Brain pericyte (primary cell): Measurements from ENCODE around the gene USPL1.
"Not testable (repeated sequence)": the region's sequence is repeated elsewhere in the genome, so short reads cannot be mapped to it uniquely, and the experiment has no call there.

Experiments
- DNase-seq: peaks from one replicate; pipeline ENCODE4 v3.0.0-alpha.2; 2012; ENCODE audit warnings: low read depth, low spot score

Gene USPL1

DNA sequence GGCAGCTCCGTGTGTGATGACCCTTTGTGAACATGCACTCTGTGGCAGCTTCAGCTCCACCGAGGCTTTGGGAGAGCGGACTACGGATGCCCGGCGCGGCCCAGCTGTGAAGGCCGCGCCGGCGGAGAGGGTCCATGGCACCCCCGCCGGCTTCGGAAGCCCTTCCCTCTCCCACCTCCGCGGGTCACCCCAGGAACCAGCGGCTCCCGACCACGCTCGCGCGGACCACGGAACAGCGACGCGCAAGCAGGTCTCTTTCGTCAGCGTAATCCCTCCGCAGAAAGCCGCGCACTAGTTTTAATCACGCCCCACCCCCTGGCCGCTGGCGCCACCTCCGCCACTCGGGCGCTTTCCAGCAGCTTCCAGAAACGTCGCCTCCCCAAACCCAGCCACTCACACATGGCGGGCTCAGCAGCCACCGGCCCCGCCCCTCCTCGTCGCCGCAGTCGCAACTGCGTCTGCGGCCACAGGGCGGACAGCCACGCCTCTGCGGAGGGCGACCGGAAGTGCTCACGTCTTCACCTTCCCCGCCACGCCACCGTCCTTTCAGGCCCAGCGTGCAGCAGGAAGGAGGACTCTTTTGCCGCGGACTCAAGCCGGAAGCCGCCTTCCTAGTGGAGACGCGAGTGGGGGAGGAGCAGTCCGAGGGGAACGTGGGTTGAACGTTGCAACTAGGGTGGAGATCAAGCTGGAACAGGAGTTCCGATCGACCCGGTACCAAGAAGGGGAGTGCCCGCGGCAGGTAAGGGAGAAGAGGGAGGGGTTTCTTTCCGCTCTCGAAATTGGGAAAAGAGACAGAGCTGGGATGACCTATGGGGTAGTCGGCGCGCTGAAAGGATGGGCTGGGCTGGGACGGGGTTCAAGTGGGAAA is at the start of gene USPL1:
Gene USPL1 (plus strand): TSS at position 606 of the 871 bp plus-strand sequence. CDS start 3,221 bp downstream, outside the sequence.
- peak; percentile 98 for DNase-seq

DNA sequence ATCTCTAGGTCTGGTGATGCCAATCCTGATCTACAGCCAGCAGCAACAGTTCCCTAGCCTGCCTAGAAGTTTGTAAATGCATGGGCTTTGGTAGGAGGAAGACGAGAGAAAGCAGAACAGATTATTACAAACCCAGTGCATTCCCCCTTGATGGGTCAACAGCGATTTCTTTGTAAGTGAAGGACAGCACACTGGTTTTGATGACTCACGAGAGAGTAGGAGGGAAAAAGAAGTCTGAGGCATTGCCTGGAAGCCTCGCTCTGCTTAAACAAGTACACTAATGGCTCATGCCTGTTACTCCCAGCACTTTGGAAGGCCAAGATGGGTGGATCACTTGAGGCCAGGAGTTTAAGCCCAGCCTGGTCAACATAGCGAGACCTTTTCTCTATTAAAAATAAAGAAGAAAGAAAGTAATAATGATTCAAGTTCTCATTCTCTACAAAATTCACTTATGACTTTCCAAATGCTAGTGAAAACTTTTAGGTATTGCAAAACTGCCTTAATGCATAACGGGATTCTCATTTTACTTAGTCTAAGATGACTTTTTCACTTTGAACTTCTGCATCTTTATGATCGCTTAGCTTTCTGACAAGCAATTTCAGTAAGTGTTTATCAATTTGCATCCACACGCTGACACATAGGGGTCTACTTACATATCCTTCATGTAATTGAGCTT is 47.7 kb upstream of the USPL1 start:
- peak; percentile 54 for DNase-seq

GRCh38 chr13:30570691-30571090 is 47.0 kb upstream of the USPL1 start:
- DNase-seq: no peak

DNA sequence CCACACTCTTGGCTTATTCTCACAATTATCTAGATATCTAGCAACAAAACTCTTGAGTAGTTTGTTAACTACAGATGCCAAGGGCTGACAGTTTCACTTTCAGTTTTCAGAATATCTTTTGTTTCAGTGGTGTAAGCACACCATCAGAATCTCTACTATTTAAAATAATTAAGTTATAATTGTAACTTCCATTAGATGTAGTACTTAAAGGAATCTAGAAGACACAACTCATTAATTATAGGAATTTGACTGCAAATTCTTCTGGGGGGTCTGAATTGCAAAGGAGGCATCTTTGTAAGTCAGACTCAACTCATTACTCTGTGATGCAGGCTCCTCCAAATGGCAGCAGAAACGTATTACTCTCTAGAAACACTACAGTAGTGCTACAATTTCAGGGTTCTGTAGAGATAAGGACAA is 44.9 kb upstream of the USPL1 start:
- peak; percentile 30 for DNase-seq

DNA sequence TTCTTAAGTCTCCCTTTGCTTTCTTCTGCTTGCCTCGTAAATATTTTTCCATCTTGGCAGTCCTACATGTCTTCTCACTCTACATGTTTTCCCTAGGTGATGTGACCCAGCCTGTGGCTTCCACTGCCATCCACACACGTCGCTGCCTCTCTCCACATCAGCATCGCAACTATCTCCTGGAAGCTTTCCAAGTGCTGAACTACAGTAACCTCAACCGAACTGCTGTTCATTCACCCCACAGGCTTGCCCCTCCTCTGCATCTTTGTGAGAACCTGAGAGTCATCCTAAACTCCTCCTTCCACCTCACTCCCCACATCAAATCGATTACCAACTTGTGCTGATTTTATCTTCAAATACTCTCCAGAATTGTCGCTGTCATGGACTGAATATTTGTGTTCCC is 41.2 kb upstream of the USPL1 start:
- no peak for DNase-seq

- DNase-seq: no peak
Observed at GRCh38 chr13:30577401-30577852, 40.3 kb upstream of the USPL1 start.

DNA sequence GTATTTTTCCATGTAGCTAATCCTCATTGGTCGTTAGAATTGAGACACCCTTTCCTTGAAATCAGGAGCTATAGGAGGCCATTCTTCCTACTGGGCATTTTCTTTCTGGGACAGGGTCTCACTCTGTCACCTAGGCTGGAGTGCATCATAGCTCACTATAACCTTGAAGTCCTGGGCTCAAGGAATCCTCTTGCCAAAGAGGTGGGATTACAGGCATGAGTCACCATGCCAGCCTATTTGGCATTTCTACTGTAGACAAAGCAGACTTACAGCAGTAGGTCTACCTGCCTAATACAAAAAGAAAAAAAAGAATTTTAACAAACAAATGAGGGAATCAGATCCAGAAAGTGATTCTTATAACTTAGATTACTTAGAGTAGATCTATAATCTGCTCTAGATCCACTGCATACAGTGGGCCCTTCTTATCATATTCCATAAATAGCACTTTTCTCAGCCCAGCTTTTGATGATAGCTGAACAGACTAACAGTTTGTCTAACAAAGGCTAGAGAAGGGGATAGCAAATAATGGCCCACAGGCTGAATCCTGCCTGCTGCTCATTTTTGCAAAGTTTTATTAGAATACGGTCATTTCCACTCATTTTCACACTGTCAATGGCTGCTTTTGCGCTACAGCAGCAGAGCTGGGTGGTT is 36.7 kb upstream of the USPL1 start:
- no peak for DNase-seq

- DNase-seq: no peak
Observed at GRCh38 chr13:30581582-30581981, 36.1 kb upstream of the USPL1 start.

DNA sequence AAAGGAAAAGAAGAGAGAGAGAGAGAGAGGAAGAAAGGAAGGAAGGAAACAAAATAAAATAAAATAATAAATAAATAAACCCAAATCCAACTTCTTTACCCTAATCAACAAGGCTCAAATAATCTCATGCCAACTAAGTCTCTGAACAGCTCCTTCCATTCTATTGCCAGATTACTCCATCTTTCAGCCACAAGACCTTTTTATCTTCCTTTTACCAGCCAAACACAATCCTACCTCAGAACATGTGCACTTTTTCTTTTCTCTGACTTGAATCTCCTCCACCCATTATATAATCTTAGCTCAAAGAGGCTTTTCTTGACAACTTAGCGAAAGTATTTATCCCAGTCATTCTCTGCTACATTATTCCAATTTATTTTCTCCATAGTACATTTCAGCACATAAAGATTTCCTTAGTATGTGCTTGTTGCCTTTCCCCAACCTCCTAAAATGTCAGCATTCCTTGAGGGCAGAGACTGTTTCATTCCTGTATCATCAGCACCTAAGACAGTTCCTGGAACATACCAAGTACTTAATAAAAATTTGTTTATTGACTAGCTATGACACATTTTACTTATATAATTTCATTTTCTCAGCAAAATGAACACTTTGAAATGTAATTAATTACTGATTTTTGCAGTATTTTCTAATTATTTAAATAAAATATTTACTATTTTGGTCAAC is 33.5 kb upstream of the USPL1 start:
- no peak for DNase-seq

DNA sequence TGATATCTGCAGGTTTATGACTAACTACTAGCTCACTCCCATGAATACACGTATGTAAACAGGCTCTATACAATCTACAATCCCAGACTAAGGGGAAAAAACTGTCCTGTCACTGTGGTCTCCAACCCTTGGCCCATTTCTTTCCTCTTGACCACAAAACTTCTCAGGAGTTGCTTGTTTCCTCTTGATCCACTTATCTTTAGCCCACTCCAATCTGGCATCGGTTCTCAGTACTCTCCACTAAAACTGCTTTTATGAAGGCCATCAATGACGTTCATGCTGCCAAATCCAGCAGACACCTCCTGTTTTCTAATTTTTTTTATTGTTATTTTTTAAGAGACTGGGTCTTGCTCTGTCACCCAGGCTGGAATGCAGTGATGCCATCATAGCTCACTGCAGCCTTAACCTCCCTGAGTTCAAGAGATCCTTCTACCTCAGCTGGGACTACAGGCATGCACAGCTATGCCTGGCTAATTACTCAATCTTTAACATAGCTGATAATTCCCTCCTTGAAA is 31.9 kb upstream of the USPL1 start:
- DNase-seq: no peak

DNA sequence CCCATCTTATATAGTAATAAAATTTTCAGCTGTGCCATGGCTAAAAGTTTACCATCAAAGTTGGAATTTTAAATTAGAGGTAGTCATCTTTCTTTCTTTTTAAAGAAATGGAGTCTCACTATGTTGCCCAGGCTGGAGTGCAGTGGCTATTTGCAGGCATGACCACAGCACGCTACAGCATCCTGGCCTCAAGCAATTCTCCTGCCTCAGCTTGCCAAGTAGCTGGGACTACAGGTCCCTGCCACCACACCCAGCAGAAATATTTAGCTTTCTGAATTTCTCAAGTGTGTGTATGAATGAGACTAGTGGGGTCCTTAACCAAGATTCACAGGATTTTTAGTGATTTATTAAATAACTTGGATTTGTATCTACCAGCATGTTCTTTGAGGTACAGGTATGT is 30.5 kb upstream of the USPL1 start:
- DNase-seq: no peak

- no peak for DNase-seq
Observed at GRCh38 chr13:30587739-30588138, 30.0 kb upstream of the USPL1 start.

- DNase-seq: no peak
Observed at GRCh38 chr13:30593001-30593400, 24.7 kb upstream of the USPL1 start.

DNA sequence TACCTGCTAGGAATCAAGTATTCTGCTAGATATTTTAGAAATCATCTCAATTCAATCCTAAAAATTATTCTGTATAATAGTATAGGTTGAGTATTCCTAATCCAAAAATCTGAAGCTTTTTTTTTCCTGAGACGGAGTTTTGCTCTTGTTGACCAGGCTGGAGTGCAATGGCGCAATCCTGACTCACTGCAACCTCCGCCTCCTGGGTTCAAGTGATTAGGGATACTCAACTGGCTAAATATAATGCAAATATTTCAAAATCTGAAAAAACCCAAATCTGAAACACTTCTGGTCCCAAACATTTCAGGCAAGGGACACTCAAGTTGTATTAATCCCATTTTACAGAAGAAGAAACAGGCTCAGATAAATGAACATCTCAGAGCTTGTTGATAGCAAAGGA is 17.2 kb upstream of the USPL1 start:
- no peak for DNase-seq

GRCh38 chr13:30601836-30602235 is 15.9 kb upstream of the USPL1 start:
- no peak for DNase-seq

DNA sequence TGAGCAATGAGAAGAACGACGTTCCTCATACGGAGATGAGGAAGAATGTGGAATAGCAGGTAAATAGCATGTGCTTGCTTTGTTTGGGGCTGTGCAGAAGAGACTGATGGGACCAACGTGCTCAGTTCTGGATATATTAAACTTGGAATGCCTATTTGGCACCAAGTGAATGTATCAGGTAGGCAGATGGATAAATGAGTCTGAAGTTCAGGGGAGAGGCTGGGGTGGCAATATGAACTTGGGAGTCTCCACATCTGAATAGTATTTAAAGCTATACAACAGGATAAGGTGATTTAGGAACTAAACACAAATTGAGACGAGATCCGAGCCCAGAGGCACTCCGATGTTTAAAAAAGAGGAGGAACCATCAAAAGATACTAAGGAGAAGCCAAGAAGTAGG is 12.7 kb upstream of the USPL1 start:
- no peak for DNase-seq

GRCh38 chr13:30607186-30607585 is 10.5 kb upstream of the USPL1 start:
- DNase-seq: not testable (repeated sequence)

DNA sequence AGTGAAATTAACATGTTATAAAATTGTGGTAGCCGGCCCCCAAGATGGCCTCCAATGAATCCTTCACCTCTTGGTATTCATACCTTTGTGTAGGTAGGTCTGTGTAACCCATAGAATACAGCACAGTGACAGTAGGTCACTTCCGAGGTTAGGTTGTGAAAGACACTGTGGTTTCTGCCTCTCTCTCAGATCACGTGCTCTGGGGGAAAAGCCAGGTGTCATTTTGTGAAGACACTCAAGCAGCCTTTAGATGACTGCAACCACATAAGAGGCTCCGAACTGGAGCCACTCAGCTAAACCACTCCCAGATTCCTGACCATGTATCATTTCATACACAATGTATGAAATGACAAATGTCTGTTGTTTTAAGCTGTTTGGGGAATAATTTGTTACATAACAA is 9.8 kb upstream of the USPL1 start:
- DNase-seq: no peak

- no peak for DNase-seq
Observed at GRCh38 chr13:30608364-30608763, 9.4 kb upstream of the USPL1 start.

DNA sequence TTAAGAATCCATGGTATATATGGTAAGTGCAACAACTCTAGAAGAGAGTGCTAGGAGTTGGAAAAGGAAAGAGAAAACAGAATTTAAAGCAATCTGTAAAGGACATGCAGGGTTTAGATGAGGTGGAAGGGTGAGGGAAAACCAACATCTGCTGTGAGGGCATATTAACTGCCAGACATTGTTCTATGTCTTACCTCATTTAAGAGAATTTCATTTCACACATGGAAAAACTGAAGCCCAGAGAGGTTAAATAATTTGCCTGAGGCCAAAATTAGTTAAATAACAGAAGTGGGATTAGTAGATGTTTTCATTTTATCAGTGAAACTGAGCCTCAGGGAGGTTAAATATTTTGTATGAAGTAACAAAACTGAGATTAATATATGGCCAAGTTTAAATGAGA is 7.4 kb upstream of the USPL1 start:
- no peak for DNase-seq

GRCh38 chr13:30615481-30615865 is 2.2 kb upstream of the USPL1 start:
- DNase-seq: no peak
